ENCODE data around the gene STK11.

- TF ChIP-seq, protein P1, sequence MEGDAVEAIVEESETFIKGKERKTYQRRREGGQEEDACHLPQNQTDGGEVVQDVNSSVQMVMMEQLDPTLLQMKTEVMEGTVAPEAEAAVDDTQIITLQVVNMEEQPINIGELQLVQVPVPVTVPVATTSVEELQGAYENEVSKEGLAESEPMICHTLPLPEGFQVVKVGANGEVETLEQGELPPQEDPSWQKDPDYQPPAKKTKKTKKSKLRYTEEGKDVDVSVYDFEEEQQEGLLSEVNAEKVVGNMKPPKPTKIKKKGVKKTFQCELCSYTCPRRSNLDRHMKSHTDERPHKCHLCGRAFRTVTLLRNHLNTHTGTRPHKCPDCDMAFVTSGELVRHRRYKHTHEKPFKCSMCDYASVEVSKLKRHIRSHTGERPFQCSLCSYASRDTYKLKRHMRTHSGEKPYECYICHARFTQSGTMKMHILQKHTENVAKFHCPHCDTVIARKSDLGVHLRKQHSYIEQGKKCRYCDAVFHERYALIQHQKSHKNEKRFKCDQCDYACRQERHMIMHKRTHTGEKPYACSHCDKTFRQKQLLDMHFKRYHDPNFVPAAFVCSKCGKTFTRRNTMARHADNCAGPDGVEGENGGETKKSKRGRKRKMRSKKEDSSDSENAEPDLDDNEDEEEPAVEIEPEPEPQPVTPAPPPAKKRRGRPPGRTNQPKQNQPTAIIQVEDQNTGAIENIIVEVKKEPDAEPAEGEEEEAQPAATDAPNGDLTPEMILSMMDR (IDR thresholded peaks at IDR 0.05) = no peak
- no peak for TF ChIP-seq POLR2A (IDR thresholded peaks at IDR 0.05; ENCODE audit: low read depth)
- no peak for TF ChIP-seq POLR2AphosphoS5 (IDR thresholded peaks at IDR 0.05)
Observed at GRCh38 chr19:1258163-1258492, 52.5 kb downstream of the STK11 start.
